Mammary microvascular endothelial cell (primary cell): Measurements from ENCODE around the gene DBF4. TPM values are rescaled to one million over a fixed set of nuclear protein-coding genes. Genes with fewer than 3 reads are reported as not detected.

Source experiments
- total RNA-seq: library from RNA; depleted of rRNA; stranded (reverse); fragments of >200 nt; gene quantifications from 2 replicates; pipeline ENCODE4 v1.2.3, GENCODE V29; 2015

The DBF4 gene
- total RNA-seq, result 30.1 and 39.7 TPM in 2 replicates

GRCh38 chr7:87876040-87876868 is at the start of gene DBF4, which contains the start of gene SLC25A40:
Gene DBF4 (plus strand): TSS chr7:87876493. CDS start chr7:87876733, 240 bp downstream.
Gene SLC25A40 (minus strand): TSS chr7:87876360. CDS start chr7:87858727, 17,633 bp downstream.

GRCh38 chr7:87933953-87934698 is 57.8 kb downstream of the DBF4 start, which contains the start of gene ADAM22:
Gene ADAM22 (plus strand): TSS chr7:87934251. CDS start chr7:87934466, 215 bp downstream.

Other genes starting within 250 kb of the DBF4 start
- gene RUNDC3B, start 248.1 kb upstream of the DBF4 start, total RNA-seq, result 13.1 and 14.1 TPM in 2 replicates
- gene SLC25A40, start 133 bp upstream of the DBF4 start, total RNA-seq, result 11.9 and 21.5 TPM in 2 replicates
- 0.20 and 0.67 TPM in 2 replicates for gene ADAM22, start 57.8 kb downstream of the DBF4 start, total RNA-seq